GM10248 (cell line): Measurements from ENCODE around the gene SGMS1.
A peak's percentile ranks its signal among the peaks of the same experiment; 100 is the strongest.

Experiments
- CTCF ChIA-PET: fragments of 300-600 bp; sonication (Branson Sonifier 250); formaldehyde crosslinking; extraction: SDS; loops from one replicate; lab custom pipeline; 2021; ENCODE audit warnings: antibody characterized with exemption; lab: Yijun Ruan, JAX
- POLR2A ChIA-PET: fragments of 350-650 bp; sonication (Branson Sonifier 250); formaldehyde crosslinking; extraction: SDS; loops from one replicate; lab custom pipeline; 2020; ENCODE audit warnings: antibody characterized with exemption; lab: Yijun Ruan, JAX
- DNase-seq: peaks from one replicate; pipeline ENCODE4 v3.0.0; 2012; ENCODE audit errors: extremely low spot score
- CTCF ChIP-seq: IDR thresholded peaks from 2 replicates; pipeline ENCODE4 v1.5.1; 2012; ENCODE audit warnings: mild to moderate bottlenecking, low read depth; ENCODE audit errors: extremely low read depth, missing control alignments, control extremely low read depth

The SGMS1 gene

GRCh38 chr10:50625649-50626132 is 1.9 kb upstream of the SGMS1 start:
- CTCF ChIA-PET, result interaction anchor here (1.0 to 2.9 kb wide), 4 partner anchors 11 to 113 kb away, joined by 3 to 8 read pairs (median 4); no protein-coding TSS in a partner anchor
- no peak for TF ChIP-seq CTCF
- POLR2A ChIA-PET, result no interaction called here

GRCh38 chr10:50624866-50625501 is 1.2 kb upstream of the SGMS1 start:
- ChIA-PET CTCF (interaction anchor here (0.7 to 2.9 kb wide), 11 partner anchors 11 to 299 kb away, joined by 3 to 8 read pairs (median 4); no protein-coding TSS in a partner anchor), POLR2A (interaction anchor here (0.6 kb wide), 1 partner anchor 21 kb away, joined by 3 read pairs; no protein-coding TSS in a partner anchor)
- peak; percentile 69 for TF ChIP-seq CTCF
- peak; percentile 85 for DNase-seq

More at GRCh38 chr10:50625649-50626132, 1.9 kb upstream of the SGMS1 start:
- no peak for DNase-seq

- ChIA-PET CTCF (interaction anchor here (0.7 to 2.9 kb wide), 11 partner anchors 10 to 298 kb away, joined by 3 to 8 read pairs (median 4); no protein-coding TSS in a partner anchor), POLR2A (no interaction called here)
- no peak for TF ChIP-seq CTCF
- DNase-seq, result peak; percentile 90
Observed at GRCh38 chr10:50624413-50624865, 683 bp upstream of the SGMS1 start.

- DNase-seq, result peak; percentile 55
- POLR2A ChIA-PET, result interaction anchor here (1.0 kb wide), 1 partner anchor 45 kb away, joined by 3 read pairs; no protein-coding TSS in a partner anchor
- CTCF ChIA-PET, result interaction anchor here (1.1 to 2.1 kb wide), 8 partner anchors 10 to 206 kb away, joined by 3 to 11 read pairs (median 4); no protein-coding TSS in a partner anchor
- no peak for TF ChIP-seq CTCF
Observed at GRCh38 chr10:50622706-50623662, 772 bp downstream of the SGMS1 start.

GRCh38 chr10:50621968-50622705 is 1.6 kb downstream of the SGMS1 start:
- DNase-seq, result peak; percentile 71
- CTCF ChIA-PET, result interaction anchor here (0.9 to 2.1 kb wide), 10 partner anchors 9 to 69 kb away, joined by 3 to 11 read pairs (median 4); no protein-coding TSS in a partner anchor
- TF ChIP-seq CTCF, result peak; percentile 34
- POLR2A ChIA-PET, result interaction anchor here (0.9 kb wide), 1 partner anchor 9 kb away, joined by 3 read pairs; no protein-coding TSS in a partner anchor
